ENCODE data around the gene LMO2. TPM values are rescaled to one million over a fixed set of nuclear protein-coding genes. Genes with fewer than 3 reads are reported as not detected.

LMO2 gene
- total and polyA plus RNA-seq, 2 donors (not counting 3 experiments of a cell fraction or from before 2014, with no cell fraction given), result 60.4 to 66.8 TPM

DNA sequence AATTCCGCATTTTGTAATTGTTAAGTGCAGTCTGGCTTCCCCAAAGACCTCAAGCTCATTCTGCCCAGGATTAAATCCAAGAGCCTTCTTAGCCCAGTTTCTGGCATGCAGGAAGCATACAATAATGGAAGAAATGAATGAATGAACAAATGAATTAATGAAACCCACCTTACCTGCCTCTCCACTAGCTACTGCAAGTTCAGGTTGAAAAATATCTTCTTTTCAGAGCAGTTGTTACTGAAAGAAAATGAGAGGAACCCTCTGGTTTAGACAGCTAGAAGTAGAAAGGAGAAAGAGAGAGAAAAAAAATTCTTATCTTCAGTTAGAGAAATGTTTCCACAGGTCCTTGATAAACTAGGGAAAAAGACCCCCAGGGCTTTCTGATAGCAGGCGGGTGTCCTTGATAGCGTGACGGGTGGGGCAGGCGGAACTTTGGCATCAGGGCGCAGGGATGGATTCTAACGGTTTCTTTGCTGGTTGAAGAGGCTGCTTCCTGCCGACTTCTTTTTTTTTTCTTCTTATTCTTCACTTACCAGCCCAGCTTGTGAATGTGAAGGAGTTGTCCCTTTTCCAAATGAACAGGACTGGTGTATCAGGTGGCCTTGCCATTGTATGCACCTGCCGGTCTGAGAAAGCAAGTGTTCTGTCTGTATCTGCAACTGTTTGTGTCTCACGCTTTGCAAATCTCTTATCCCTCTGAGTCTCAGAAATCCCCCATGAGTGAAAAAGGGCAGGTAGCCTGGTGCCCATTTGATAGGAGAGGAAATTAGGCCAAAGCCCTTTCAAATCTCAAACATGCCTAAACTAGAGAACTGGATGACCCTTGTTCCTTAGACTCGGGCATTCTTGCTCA, 10.0 kb downstream of the LMO2 start:
- POLR2A ChIA-PET, result no interaction called here
- dilution Hi-C loops (cut with MboI; ENCODE audit: extremely low pct_ligation_motif_present, low sequenced_read_pairs) (no loop called here), intact Hi-C loops (cut with micrococcal nuclease) (no loop called here)
- Histone ChIP-seq H3K4me1 (ENCODE audit: control insufficient read depth, extremely low read depth, insufficient read depth, low read length) (no peaks in the 10 kb centered on the region), H2AFZ (ENCODE audit: low read depth, low read length) (no peak overlapping the region), H3K79me2 (ENCODE audit: control insufficient read depth, insufficient read depth, low read length) (no peaks in the 10 kb centered on the region), H3K27me3 (ENCODE audit: control insufficient read depth in 2 of 2, insufficient read depth in 2 of 2, low read length in 2 of 2) (peaks cover 18 to 41% of the 10 kb centered on the region in 2 experiments), H3K4me3 (replicated peaks in 1 of 3; ENCODE audit: insufficient read depth in 1 of 3, low read depth in 1 of 3, low read length in 3 of 3) (no peak overlapping the region), H4K20me1 (replicated peaks; ENCODE audit: control insufficient read depth, extremely low read depth, insufficient read depth, low read length) (no peaks in the 10 kb centered on the region), H3K9me3 (replicated peaks; ENCODE audit: control insufficient read depth, insufficient read depth, low read length) (no peaks in the 10 kb centered on the region), H3K9me1 (replicated peaks; ENCODE audit: control insufficient read depth, extremely low read depth, insufficient read depth, low read length) (no peaks in the 10 kb centered on the region), H3K36me3 (ENCODE audit: control insufficient read depth in 2 of 2, extremely low read depth in 1 of 2, insufficient read depth in 2 of 2, low read length in 2 of 2) (no peaks in the 10 kb centered on the region), H3K9ac (replicated peaks; ENCODE audit: extremely low read depth, insufficient read depth, low read length) (no peak overlapping the region), H3K4me2 (ENCODE audit: insufficient read depth, low read length) (no peak overlapping the region), H3K27ac (ENCODE audit: insufficient read depth, low read depth, low read length) (no peak overlapping the region)
- TF ChIP-seq MYC (IDR thresholded peaks at IDR 0.05; ENCODE audit: low read depth, low read length) (no peak), CTCF (IDR thresholded peaks at IDR 0.05; ENCODE audit: extremely low read depth in 1 of 2, insufficient read depth in 1 of 2, low read depth in 1 of 2, low read length in 2 of 2) (no peak), GATA2 (IDR thresholded peaks at IDR 0.05; ENCODE audit: insufficient read depth, insufficient read length, low read depth, low read length) (no peak), JUN (IDR thresholded peaks at IDR 0.05; ENCODE audit: borderline replicate concordance, insufficient read depth, insufficient read length, low read depth) (no peak), POLR2AphosphoS5 (IDR thresholded peaks at IDR 0.05; ENCODE audit: insufficient read depth, low read depth, low read length) (no peak), FOS (IDR thresholded peaks at IDR 0.05; ENCODE audit: borderline replicate concordance, insufficient read depth, low read length) (no peak), EZH2 (IDR thresholded peaks at IDR 0.05; ENCODE audit: borderline replicate concordance, low read depth, low read length, severe bottlenecking) (no peak), POLR2A (IDR thresholded peaks at IDR 0.05; ENCODE audit: low read depth, low read length) (no peak)
- TF ChIP-seq, protein P1, sequence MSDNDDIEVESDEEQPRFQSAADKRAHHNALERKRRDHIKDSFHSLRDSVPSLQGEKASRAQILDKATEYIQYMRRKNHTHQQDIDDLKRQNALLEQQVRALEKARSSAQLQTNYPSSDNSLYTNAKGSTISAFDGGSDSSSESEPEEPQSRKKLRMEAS (IDR thresholded peaks at IDR 0.05; ENCODE audit: insufficient read depth, insufficient read length), result no peak
- FAIRE-seq, result no peak
- CTCF ChIA-PET, result interaction anchor here (0.9 to 1.6 kb wide), 6 partner anchors 9 to 85 kb away, joined by 3 to 5 read pairs (median 3); no protein-coding TSS in a partner anchor
- no peak for DNase-seq (ENCODE audit: low read depth, low spot score)
- BruUV-seq (replicated peaks), result no TSS peak

All from endothelial cell of umbilical vein (primary cell).